GM21423 (cell line): ENCODE results near the gene GLIS1.

Experiments
- ATAC-seq: cut with Tn5 transposase; IDR thresholded peaks from one replicate; pipeline ENCODE4 v1.9.1; 2021; ENCODE audit warnings: mild to moderate bottlenecking, moderate library complexity; ENCODE audit not compliant: unreplicated experiment

Gene GLIS1

GRCh38 chr1:53502641-53503432 lies 236.1 kb downstream of the GLIS1 start:
- no peak for ATAC-seq

DNA sequence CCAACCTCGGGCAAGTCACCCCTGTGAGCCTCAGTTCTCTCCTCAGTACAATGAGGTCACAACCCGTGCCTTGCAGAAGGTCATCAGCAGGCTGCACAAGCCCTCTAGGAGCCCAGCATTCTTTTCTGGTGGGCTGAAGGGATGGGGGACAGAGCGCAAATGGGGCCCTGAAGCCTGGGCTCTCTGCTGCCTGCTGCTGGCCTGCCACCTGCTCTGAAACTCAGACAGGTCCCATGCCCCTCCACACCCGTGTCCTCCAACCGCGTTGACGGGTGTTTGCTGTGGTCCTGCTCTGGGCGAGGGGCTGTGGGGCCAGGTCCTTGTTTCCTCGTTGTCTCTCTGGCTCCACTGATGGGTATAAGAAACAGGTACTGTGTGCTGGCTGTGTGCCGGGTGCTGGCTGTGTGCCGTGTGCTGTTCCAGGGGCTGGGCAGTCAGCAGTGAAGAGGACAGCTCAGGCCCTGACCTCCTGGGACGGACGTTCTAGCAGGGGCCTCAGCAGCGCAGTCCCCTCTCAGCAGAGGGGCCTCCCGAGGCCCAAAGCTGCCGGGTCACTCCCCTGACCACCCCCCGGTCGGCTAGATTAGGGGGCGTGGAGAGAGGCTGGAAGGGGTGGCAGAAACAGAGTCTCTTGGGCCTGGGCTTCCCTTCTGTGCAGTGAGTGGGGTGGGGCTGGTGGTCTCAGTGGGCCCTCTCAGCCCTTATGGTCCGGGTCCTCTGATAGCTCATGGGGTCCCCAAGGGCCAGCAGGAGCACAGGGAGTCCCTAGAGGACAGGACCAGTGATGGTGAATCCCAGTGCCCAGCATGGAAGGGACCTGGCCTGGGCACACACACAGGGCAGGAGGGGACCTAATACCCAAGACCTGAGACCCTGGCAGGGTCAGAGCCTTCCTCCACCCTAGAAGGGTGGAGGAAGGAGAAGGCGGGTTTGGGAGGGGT lies 237.6 kb downstream of the GLIS1 start:
- no peak for ATAC-seq

GRCh38 chr1:53500204-53501064 lies 238.5 kb downstream of the GLIS1 start:
- ATAC-seq, result no peak

DNA sequence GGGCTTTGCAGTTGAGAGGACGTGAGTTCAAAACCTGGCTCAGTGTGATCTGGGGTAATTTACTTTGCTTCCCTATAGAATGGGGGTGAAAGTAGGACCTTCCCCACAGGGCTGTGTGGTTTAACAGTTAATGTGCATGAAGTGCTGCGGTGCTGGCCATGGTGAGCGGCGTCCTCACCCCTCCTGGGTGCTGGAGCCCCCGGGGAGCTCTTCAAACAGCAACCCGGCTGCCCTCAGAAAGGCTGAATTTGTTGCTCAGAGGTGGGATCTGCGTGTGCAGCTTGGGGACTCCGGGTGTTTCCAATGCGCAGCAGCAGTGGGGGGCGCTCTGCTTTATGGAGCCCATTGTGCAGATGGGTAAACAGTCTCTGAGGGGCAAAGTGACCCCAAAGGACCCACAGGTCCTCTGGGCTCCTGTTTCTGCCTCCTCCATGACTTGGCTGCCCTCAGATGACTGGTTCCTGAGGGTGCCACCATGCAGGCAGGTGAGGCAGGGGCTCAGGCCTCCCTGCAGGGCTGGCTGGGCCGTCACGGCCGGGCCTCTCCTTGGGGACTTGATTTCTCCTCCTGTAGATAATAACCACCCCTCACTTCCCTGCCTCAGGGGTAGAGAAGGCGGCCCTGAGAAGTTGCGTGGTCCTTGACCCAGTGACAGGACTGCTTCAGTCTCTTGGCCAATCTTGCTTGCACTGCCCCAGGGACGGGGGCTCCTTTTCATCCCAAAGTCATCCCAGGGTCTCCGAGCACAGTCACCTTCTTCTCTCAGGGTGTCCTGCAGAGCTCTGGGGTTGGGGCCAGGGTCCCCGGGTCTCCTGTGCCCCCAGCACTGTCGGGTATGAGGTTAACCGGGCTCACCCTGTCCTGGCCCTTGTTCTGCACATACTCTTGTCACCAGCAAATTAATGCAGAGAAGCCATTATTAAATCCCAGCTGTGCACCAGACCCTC lies 239.4 kb downstream of the GLIS1 start:
- ATAC-seq, result no peak

DNA sequence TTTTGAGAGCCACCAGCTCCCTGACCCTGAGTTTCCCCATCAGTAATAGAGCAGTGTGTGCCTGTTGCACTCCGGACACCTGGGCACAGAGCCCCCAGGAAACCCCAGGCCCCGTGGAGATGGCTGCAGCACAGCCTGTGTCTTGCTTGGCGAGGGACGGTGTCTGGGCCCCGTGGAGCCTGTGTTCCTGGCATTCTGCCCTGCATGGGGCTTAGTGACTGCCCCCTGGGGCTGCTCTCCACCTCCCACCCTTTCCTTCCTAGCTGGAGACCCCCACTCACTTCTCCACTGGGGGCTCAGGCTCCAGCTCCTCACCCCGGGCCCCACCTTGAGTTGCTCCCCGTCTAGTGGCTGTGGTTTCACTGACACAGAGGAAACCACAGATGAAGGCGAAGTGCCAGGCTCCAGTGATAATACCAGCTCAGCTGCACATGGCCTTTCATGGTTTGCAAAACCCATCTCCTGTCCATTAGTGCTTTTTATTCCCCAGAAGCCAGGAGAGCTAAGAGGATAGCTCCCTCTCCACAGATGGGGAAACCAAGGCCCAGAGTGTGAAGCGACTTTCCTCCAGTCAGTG lies 240.3 kb downstream of the GLIS1 start:
- no peak for ATAC-seq

- ATAC-seq, result no peak
These were observed 243.2 kb downstream of the GLIS1 start for GRCh38 chr1:53495633-53496345.

DNA sequence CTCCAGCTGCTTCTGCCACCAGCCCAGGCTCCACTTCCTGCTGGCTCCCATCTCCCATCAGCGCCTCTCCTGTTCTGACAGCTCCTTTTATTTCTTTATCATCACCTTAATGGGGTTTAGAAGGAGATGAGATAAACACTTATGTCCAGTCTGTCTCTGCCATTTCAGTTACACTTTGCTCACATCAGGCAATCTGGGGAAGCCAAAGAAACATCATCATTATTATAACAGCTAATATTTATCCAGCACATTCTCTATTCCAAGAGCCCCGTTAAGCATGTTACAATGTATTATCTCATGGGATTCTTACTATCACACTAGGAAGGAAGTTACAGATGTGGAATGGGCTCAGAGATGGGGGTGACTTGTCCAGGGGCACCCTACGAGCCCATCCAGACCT lies 248.6 kb downstream of the GLIS1 start:
- no peak for ATAC-seq

DNA sequence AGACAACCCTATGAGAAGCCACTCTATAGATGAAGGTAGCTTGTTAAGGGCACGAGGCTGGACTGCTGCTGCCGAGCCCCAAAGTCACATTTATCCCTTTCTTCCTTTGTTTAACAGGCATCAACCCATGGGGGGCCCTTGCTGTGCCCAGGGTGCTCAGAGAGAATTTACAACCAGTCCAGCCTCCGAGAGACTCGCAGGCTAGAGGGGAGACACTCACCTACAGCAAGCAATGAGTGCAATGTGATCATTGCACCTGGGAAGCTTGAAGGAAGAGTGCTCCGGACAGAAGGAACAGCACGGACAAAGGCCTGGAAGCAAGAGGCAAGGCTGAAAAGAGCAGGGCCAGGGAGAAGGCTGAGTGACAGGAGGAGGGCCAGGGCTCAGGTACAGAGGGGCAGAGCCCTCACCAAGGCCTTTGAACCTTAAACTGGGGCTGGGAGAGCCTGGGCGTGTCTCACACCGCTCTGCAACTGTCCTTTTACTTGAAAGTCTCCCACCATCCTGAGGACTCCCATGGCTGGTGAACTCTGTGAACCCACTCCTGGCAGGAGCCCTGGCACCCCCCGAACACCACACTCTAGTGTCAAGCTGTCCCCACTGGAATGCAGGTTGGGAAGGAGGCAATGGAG lies 252.5 kb downstream of the GLIS1 start:
- ATAC-seq, result no peak

DNA sequence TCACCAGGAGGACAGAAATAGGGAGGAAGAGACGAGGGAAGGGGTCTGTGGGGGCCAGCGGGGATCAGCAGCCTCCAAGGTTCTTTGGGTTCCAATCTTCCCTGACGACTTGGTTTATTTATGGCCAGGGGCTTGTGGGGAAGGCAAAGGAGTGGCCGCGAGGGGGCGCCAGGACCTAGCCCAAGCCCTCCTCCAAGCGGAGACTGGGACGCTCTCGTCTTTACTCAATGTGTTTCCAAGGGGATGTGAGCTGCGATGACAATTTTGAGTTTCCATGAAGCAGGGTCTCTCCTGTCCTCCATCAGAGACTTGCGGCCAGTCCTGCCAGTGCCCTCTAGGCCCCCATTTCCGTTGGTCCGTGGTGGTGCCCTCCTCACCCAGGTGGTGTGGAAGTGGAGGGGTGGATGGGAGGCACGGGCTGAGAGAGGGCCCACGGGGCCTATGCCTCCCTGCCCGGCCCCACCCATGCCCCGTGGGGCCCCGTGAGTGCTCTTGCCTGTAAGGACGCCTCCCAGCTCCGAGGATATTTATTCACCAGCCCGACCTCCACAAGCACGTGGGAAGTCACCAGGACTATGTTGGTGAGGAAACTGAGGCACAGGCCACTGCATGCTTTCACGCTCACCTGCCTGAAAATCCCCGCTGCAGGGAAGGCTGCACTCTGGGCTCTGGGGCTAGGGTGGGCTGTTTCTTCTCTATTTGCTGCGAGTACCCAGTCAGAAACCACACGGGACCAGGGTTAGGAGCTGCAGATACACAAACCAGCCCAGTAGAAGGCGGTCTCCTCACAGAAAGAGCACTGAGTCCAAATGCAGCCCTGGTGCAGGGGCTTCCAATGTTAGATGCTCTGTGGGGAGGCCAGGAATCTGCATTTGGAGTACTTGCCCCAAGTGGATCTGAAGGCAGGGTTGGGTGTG lies 253.2 kb downstream of the GLIS1 start:
- ATAC-seq, result no peak

DNA sequence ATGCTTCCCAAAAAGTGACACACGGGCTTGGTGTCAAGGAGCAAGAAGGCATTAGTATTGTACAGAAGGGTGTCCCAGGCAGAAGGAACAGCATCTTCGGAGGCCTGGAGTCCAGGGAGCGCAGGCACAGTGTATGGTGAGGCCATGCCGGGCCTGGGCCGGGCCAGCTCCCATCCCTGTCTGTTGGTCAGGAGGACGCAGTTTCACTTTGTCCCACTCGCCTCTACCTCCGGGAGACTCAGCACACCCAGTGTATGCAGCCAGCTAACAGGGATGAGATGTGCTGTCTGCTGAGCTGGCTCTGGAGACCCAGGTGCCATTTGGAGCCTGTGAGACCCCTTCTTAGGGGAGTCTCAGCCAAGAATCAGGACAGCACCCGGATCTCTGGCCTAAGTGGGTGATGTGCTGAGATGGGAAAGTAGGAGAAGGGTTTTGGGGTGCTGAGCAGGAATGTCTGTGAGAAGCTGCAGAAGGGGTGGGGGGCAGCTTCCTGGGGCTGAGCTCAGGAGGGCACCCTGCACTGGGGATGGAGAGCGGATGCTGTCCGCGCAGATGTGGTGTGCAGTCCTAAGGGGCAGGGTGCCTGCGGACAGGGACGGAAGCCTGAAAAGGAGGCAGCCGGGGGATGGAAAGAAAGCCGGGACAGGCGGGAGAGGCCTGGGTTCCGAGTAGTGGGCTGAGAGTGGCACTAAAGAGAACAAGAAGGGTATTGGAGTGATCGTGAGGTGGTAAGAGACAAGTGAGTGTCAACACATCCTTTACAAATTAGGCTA lies 254.1 kb downstream of the GLIS1 start:
- ATAC-seq, result no peak

GRCh38 chr1:53483656-53484055 lies 255.3 kb downstream of the GLIS1 start:
- no peak for ATAC-seq

- ATAC-seq, result no peak
These were observed 255.8 kb downstream of the GLIS1 start for GRCh38 chr1:53483170-53483569.

DNA sequence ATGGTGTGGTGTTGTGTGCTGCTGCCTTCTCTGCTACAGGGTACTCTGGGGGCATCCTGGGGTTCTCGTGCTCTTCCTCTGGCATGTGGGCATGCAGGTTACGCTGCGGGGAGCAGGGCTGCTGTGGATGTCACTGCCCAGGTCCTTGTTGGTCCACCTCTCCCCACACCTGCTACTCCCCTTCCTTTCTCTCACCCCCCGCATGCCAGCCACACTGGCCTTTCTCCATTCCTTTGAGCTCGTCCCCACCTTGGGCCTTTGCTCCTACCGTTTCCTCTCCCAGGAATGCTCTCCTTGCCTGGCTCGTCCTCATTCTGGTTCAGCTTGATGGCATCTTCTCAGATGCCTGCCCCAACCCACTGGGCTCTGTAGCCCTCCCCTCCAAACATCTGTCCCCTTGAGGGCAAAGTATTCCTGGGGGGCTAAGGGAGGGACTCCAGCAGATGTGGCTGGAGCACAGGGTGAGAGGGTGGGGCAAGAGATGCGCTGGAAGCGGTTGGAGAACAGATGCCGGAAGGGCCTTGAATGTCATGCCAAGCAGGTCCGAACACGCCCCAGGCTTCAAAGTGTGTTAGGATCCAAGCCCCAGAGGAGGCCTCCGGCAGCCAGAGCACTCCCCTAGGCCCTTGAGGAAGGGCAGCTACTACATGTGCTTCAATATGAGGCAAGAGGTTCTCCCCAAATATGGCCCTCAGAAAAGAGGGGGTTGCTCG lies 256.4 kb downstream of the GLIS1 start:
- no peak for ATAC-seq

DNA sequence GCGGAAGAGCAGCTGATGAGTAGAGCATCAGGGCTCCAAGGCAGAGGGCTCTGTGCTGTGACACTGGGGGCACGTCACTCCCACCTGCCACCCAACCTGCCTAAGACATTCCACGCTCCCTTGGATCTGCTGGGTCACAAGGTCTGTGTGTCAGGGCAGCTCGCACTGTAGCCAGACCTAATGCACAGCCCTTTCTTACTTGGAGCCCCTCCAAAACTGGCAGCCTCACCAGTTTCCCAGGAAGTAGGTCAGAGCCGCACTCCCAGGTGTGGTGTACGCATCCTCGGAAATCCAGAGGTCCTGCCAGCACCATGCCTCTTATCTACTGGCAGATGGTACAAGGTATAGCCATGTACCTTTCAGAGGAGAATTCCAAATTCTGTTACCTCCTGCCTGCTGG lies 257.5 kb downstream of the GLIS1 start:
- ATAC-seq, result no peak

- no peak for ATAC-seq
These were observed 258.3 kb downstream of the GLIS1 start for GRCh38 chr1:53480678-53481077.

DNA sequence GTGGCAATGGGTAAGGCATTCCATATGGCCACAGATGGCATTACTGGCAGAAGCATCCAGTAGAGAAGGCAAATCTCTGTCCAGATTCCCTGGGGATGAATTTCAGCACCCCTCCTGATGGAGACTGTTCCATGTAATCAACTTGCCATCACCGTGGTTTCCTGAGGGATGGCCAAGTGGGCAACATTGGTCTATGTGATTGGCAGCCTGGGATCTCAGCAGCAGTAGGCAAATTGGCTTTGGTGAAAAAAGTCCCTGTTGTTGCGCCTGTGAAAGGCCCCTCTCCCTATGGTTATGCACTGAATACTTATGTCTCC lies 260.5 kb downstream of the GLIS1 start:
- ATAC-seq, result no peak
